Central memory CD4-positive, alpha-beta T cell (primary cell): ENCODE data around the gene ARHGEF17.

Experiments
- DNase-seq: peaks from one replicate; pipeline ENCODE4 v3.0.0; 2022

ARHGEF17 gene

GRCh38 chr11:73395297-73396208 lies 87.5 kb downstream of the ARHGEF17 start:
- no peak for DNase-seq

DNA sequence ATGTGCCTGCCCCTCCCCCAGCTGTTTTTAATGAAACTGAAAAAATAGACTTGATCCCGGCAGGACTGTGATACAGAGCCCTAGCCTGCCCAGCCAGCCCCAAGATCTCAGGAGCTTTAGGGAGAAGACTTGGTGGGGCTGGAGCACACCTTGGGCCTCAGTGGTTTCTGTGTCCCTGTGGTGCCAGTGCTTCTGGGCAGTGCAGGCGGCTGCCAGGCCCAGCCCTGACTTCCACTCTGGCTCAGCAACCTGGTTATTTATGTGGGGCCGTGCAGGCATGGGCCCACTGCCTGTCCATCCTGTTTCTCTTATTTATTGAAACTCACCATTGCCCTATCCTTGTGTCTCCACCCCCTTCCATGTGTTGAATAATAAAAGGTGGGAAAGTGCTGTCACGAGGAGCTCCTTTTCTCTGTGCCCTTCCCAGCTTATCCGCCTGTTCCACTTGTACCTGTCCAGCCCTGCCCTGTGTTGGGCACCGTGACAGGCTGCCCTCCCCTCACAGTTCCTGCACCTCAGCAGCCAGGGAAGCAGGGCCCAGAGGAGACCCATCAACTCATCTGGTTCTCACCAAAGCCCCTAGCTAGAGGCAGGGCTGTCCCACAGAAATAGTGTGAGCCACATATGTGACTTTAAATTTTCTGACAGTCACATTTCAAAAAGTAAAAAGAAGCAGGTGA lies 88.3 kb downstream of the ARHGEF17 start:
- no peak for DNase-seq

GRCh38 chr11:73396985-73397384 lies 88.9 kb downstream of the ARHGEF17 start:
- no peak for DNase-seq

DNA sequence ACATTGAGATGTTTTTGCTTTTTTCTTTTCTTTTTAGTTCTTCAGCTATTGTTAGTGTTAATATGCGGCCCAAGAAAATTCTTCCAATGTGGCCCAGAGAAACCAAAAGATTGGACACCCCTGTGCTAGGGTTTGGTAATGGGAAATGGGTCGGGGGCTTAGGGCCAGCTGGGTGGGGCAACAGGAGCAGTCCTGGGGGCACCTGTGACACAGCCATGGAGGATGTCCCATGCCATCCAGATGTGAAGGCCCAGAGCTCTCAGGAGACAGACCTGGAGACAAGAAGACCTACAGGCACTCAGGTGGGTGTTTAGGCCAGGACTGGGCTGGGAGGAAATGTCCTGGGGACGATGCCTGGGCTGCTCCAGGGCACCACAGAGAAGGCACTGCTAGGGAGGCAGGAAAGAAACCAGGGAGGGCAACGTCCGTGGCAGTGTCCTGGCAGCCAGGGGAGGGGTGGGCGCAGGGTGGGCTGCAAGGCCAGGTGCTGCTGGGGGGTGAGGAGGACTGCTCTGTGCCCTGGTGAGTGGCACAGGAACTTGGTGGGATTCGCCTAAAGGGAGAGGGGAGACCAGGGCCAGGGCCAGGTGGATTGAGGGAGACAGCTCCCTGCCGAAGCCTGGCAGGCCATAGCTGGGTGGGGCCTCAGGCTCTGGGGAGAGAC lies 89.5 kb downstream of the ARHGEF17 start:
- no peak for DNase-seq

GRCh38 chr11:73398132-73398526 lies 90.1 kb downstream of the ARHGEF17 start:
- no peak for DNase-seq

DNA sequence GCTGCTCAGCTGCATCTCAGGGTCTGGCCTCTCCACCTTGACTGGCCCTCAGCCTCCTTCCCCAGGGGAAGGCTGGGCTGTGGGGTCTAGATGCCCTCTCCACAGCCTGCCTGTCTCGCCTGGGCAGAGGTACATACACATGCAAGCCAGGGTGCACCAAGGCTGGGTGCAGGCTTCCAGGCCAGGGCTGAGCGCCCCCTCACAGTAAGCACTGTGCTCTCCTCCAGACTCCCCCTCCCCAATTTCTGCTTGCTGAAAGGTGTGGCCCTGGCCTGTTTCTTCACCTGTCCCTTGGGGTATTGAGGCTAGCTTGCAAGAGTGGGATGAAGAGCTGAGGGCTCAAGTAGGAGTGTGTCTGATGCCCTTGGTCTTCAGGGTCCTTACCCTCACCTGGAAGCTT lies 90.6 kb downstream of the ARHGEF17 start:
- no peak for DNase-seq

GRCh38 chr11:73399159-73399590 lies 91.1 kb downstream of the ARHGEF17 start:
- no peak for DNase-seq

- no peak for DNase-seq
These were observed 91.6 kb downstream of the ARHGEF17 start for GRCh38 chr11:73399636-73400035.

- DNase-seq: no peak
These were observed 92.2 kb downstream of the ARHGEF17 start for GRCh38 chr11:73400293-73400692.

GRCh38 chr11:73401217-73401923 lies 93.3 kb downstream of the ARHGEF17 start:
- DNase-seq: no peak

DNA sequence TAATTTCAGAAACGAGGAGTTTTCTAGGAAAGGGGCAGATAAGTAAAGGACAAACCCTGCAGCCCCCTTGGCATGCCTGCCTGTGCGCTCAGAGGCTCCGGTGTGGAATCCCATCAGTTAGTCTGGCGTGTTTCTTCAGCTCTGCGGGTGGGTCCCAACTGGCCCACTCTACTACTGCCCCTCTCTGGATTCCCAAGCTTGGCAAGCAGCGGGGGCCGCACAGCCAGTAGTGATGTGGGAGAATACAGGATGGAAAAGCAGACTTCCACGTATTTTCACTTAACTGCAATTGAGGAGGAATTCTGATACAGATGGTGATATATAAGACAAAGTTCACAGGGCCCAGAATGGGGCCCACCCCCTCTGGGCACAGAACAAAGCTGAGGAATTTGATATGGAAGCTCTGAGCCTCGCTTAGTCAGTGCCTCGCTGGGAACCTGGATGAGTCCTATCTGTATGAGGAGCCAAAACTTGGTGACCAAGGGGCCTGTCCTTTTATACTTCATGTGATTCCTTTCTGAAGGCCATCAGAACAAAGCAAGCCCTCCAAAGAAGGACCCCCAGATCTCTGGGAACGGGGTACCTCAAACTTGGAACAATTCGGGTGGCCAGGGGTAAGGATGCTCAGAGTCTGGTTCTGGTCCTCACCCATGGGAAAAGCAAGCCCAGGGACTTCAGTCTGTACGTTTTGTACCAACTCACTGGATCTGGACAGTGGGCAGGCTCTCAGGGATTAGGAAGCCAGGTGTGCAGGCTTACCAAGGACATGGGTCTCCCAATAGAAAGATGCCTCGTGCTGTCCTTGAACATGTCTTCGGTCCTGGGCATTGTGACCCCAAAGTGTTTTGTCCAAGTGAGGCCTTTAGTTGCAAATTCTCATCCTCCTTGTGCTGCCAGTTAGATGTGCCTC lies 94.1 kb downstream of the ARHGEF17 start:
- no peak for DNase-seq

DNA sequence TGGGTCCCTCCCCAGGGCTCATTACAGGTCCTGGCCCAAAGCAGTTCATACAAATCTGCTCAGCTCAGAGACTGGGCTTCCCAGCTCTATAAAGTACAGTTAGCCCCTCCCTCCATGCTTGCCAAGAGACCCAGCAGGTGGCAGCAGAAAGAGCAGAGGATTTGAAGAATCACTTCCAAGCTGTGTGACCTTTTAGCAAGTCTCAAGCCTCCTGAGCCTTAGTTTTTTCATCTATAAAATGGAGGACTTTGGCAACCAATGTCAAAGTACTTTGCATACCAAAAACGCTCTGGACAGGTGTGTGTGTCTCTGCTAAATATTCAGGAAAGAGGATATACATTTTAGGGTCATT lies 94.7 kb downstream of the ARHGEF17 start:
- no peak for DNase-seq

- DNase-seq: no peak
These were observed 95.5 kb downstream of the ARHGEF17 start for GRCh38 chr11:73403541-73403940.

- no peak for DNase-seq
These were observed 96.0 kb downstream of the ARHGEF17 start for GRCh38 chr11:73404048-73404447.

DNA sequence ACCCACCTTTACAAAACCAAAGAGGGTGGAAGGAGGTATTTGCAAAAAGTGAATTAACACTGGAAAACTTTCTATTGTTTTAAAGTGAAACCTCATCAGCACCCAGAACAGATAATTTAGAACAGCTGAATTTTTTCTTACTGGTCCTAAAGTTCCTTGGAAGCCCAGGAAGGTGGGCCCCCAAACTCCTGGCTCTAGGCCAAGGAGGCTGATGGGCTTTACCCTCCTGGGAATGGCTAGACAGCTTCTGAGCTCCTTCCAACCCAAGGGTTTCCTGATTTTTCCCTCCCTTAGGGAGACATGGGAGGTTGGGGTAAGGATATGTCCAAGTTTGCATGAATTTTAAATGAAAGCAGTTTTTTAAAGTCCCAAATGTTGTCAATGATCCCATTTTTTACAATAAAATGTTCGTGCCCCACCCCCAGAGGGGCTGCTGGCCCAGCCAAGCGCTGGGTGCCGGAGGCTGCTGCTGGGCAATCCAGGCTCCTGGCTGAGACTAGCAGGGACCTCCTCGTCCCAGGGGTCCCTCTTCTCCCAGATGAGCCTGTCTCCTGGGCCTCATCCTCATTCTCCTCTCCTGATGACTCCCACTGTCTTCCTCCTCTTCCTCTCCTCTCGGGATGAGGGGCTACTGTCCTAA lies 96.5 kb downstream of the ARHGEF17 start:
- no peak for DNase-seq

- DNase-seq: no peak
These were observed 97.1 kb downstream of the ARHGEF17 start for GRCh38 chr11:73405146-73405510.

GRCh38 chr11:73406131-73406530 lies 98.1 kb downstream of the ARHGEF17 start:
- no peak for DNase-seq

GRCh38 chr11:73406619-73407018 lies 98.5 kb downstream of the ARHGEF17 start:
- DNase-seq: no peak

- DNase-seq: no peak
These were observed 101.4 kb downstream of the ARHGEF17 start for GRCh38 chr11:73409431-73409830.

- no peak for DNase-seq
These were observed 102.6 kb downstream of the ARHGEF17 start for GRCh38 chr11:73410627-73411026.

GRCh38 chr11:73411031-73411430 lies 103.0 kb downstream of the ARHGEF17 start:
- no peak for DNase-seq
